ENCODE results near the gene ARHGAP44.

DNA sequence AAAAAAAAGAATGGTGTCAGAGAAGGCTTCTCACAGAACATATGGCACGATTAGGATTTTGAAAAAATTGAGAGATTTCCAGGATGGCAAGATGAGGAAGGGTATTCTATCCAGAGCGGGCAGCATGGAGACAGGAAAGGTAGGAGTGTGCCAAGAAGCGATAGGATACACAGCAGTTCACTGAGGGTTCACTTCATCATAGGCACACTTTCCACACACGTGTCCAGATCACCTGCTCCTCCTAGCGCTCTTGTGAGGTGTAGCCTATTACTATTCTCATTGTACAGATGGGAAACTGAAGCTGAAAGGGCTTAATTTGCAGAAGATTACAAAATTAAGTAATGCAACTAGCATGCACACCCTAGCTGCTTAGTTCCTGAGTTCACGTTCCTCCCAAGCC is 234.7 kb downstream of the ARHGAP44 start:
- TF ChIP-seq, protein P1, sequence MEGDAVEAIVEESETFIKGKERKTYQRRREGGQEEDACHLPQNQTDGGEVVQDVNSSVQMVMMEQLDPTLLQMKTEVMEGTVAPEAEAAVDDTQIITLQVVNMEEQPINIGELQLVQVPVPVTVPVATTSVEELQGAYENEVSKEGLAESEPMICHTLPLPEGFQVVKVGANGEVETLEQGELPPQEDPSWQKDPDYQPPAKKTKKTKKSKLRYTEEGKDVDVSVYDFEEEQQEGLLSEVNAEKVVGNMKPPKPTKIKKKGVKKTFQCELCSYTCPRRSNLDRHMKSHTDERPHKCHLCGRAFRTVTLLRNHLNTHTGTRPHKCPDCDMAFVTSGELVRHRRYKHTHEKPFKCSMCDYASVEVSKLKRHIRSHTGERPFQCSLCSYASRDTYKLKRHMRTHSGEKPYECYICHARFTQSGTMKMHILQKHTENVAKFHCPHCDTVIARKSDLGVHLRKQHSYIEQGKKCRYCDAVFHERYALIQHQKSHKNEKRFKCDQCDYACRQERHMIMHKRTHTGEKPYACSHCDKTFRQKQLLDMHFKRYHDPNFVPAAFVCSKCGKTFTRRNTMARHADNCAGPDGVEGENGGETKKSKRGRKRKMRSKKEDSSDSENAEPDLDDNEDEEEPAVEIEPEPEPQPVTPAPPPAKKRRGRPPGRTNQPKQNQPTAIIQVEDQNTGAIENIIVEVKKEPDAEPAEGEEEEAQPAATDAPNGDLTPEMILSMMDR (conservative IDR thresholded peaks at IDR 0.05; ENCODE audit: low read depth, low read length) = no peak
- no peak for TF ChIP-seq MAFK (IDR thresholded peaks at IDR 0.05; ENCODE audit: low read depth, low read length)
- no peak for TF ChIP-seq RAD21 (IDR thresholded peaks at IDR 0.05; ENCODE audit: low read length)
- TF ChIP-seq FOS (IDR thresholded peaks at IDR 0.05; ENCODE audit: low read depth, low read length) = no peak
- TF ChIP-seq POLR2A (IDR thresholded peaks at IDR 0.05; ENCODE audit: low read depth, low read length) = no peak

All from IMR-90 (cell line).